Panc1 (cell line): ENCODE data around the gene EDEM3.

Experiments used
- POLR2AphosphoS5 ChIP-seq: IDR thresholded peaks from 2 replicates; pipeline ENCODE4 v1.6.1; 2012; ENCODE audit warnings: mild to moderate bottlenecking, low read depth, low read length, moderate library complexity
- TF ChIP-seq, protein P1 (sequence below): fragments of 450-650 bp; IDR thresholded peaks from 2 replicates; pipeline ENCODE4 v1.5.1; 2017; ENCODE audit warnings: mild to moderate bottlenecking

DNA sequence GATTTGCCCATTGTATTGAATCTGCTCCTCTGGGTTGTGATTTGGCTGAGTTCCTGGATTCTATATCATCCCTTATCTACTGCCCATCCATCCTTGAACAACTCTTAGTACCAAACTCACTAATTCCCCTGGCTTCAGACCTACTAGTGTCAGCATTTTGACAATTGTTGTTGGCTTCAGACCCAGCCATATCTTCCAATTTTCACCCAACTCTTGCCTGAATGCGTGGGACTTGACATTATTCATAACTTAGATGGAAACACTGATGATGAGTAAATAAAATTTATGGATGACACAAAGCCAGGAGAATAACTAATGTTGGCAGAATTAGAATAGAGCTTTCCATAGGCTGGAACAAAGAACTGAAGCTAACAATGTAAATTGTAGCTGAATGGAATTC lies 27.3 kb upstream of the EDEM3 start:
- TF ChIP-seq, protein P1, sequence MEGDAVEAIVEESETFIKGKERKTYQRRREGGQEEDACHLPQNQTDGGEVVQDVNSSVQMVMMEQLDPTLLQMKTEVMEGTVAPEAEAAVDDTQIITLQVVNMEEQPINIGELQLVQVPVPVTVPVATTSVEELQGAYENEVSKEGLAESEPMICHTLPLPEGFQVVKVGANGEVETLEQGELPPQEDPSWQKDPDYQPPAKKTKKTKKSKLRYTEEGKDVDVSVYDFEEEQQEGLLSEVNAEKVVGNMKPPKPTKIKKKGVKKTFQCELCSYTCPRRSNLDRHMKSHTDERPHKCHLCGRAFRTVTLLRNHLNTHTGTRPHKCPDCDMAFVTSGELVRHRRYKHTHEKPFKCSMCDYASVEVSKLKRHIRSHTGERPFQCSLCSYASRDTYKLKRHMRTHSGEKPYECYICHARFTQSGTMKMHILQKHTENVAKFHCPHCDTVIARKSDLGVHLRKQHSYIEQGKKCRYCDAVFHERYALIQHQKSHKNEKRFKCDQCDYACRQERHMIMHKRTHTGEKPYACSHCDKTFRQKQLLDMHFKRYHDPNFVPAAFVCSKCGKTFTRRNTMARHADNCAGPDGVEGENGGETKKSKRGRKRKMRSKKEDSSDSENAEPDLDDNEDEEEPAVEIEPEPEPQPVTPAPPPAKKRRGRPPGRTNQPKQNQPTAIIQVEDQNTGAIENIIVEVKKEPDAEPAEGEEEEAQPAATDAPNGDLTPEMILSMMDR, result no peak
- TF ChIP-seq POLR2AphosphoS5, result no peak
